ENCODE data around the gene MSI2. TPM values are rescaled to one million over a fixed set of nuclear protein-coding genes. Genes with fewer than 3 reads are reported as not detected.
A peak's percentile ranks its signal among the peaks of the same experiment; 100 is the strongest.

Gene MSI2
- total and polyA plus RNA-seq, 7 donors = 37.6 to 133 (median 87.1) TPM

GRCh38 chr17:57282296-57282695 lies 26.0 kb downstream of the MSI2 start:
- no peak for DNase-seq
- peaks cover 54% of the 10 kb centered on the region for H3K4me1 ChIP-seq
- H3K4me3 ChIP-seq = peak overlapping the region; percentile 19
- intact Hi-C loops (cut with DNase I) = loop anchor here in 1 of 2 donors (10.0 kb wide), 1 partner anchor 293 kb away; no protein-coding TSS in a partner anchor
- ATAC-seq = peak; percentile 70 to 89 (median 86)
- WGBS, 3 donors = 29 to 54% (median 35%) methylated on average over 1 of the region's 1 CpG
- H3K27me3 ChIP-seq (ENCODE audit: insufficient read depth in 3 of 3, low read length in 2 of 3) = no peaks in the 10 kb centered on the region
- no peaks in the 10 kb centered on the region for H3K36me3 ChIP-seq (ENCODE audit: insufficient read depth in 1 of 2, low read depth in 1 of 2)
- TF ChIP-seq CTCF (IDR thresholded peaks at IDR 0.05) = no peak
- peak overlapping the region; percentile 91 for H3K27ac ChIP-seq
- no peaks in the 10 kb centered on the region for H3K9me3 ChIP-seq

- H3K36me3 ChIP-seq (ENCODE audit: insufficient read depth in 1 of 2, low read depth in 1 of 2) = no peaks in the 10 kb centered on the region
- H3K9me3 ChIP-seq = no peaks in the 10 kb centered on the region
- no peak for ATAC-seq
- H3K4me3 ChIP-seq = no peak overlapping the region
- peak overlapping the region; percentile 91 for H3K27ac ChIP-seq
- H3K4me1 ChIP-seq = peaks cover 65% of the 10 kb centered on the region
- no peaks in the 10 kb centered on the region for H3K27me3 ChIP-seq (ENCODE audit: insufficient read depth in 3 of 3, low read length in 2 of 3)
- 87 to 91% (median 91%) methylated on average over 17 to 18 of the region's 18 CpGs for WGBS, 3 donors
- TF ChIP-seq CTCF (IDR thresholded peaks at IDR 0.05) = no peak
- no peak for DNase-seq
- intact Hi-C loops (cut with DNase I) = loop anchor here in 1 of 2 donors (10.0 kb wide), 1 partner anchor 291 kb away; no protein-coding TSS in a partner anchor
These were observed 27.1 kb downstream of the MSI2 start for GRCh38 chr17:57283203-57283971.

GRCh38 chr17:57284583-57284982 lies 28.3 kb downstream of the MSI2 start:
- H3K27me3 ChIP-seq (ENCODE audit: insufficient read depth in 3 of 3, low read length in 2 of 3) = no peaks in the 10 kb centered on the region
- no peak for TF ChIP-seq CTCF (IDR thresholded peaks at IDR 0.05)
- ATAC-seq = no peak
- no peaks in the 10 kb centered on the region for H3K36me3 ChIP-seq (ENCODE audit: insufficient read depth in 1 of 2, low read depth in 1 of 2)
- intact Hi-C loops (cut with DNase I) = loop anchor here in 1 of 2 donors (10.0 kb wide), 1 partner anchor 290 kb away; no protein-coding TSS in a partner anchor
- 67 to 81% (median 80%) methylated on average over 3 of the region's 3 CpGs for WGBS, 3 donors
- no peaks in the 10 kb centered on the region for H3K9me3 ChIP-seq
- H3K4me3 ChIP-seq = no peak overlapping the region
- H3K27ac ChIP-seq = peak overlapping the region; percentile 91
- no peak for DNase-seq
- H3K4me1 ChIP-seq = peaks cover 76% of the 10 kb centered on the region

GRCh38 chr17:57284984-57285646 lies 28.8 kb downstream of the MSI2 start:
- no peak for ATAC-seq
- Histone ChIP-seq H3K4me3 (no peak overlapping the region), H3K4me1 (peaks cover 76% of the 10 kb centered on the region), H3K36me3 (ENCODE audit: insufficient read depth in 1 of 2, low read depth in 1 of 2) (no peaks in the 10 kb centered on the region), H3K9me3 (no peaks in the 10 kb centered on the region), H3K27me3 (ENCODE audit: insufficient read depth in 3 of 3, low read length in 2 of 3) (no peaks in the 10 kb centered on the region), H3K27ac (peak overlapping the region; percentile 91)
- DNase-seq = no peak
- intact Hi-C loops (cut with DNase I) = loop anchor here in 1 of 2 donors (10.0 kb wide), 1 partner anchor 290 kb away; no protein-coding TSS in a partner anchor
- WGBS, 3 donors = 64 to 82% (median 77%) methylated on average over 13 of the region's 13 CpGs
- no peak for TF ChIP-seq CTCF (IDR thresholded peaks at IDR 0.05)

All from psoas muscle (tissue), 8 donors.